HepG2 (cell line): ENCODE results near the gene HRG. TPM values are rescaled to one million over a fixed set of nuclear protein-coding genes. Genes with fewer than 3 reads are reported as not detected.

Experiments used
- AHDC1 ChIP-seq: sonication (generic); formaldehyde crosslinking; IDR thresholded peaks from 2 replicates; pipeline ENCODE4 v1.5.1; 2020; ENCODE audit warnings: mild to moderate bottlenecking, missing genetic modification reagents, borderline replicate concordance
- ATF1 ChIP-seq: IDR thresholded peaks from 2 replicates; pipeline ENCODE4 v1.6.1; 2016; ENCODE audit warnings: mild to moderate bottlenecking, control low read depth
- CBFB ChIP-seq: sonication (generic); formaldehyde crosslinking; IDR thresholded peaks from 2 replicates; pipeline ENCODE4 v1.4.0; 2020; ENCODE audit warnings: missing genetic modification reagents
- E2F1 ChIP-seq: sonication (generic); formaldehyde crosslinking; IDR thresholded peaks from 2 replicates; pipeline ENCODE4 v1.5.0; 2020; ENCODE audit warnings: missing genetic modification reagents
- ELF1 ChIP-seq: sonication (generic); formaldehyde crosslinking; IDR thresholded peaks from 2 replicates; pipeline ENCODE4 v1.4.0; 2020; ENCODE audit warnings: missing genetic modification reagents
- HOXA3 ChIP-seq: sonication (generic); formaldehyde crosslinking; IDR thresholded peaks from 2 replicates; pipeline ENCODE4 v1.5.0; 2020; ENCODE audit warnings: missing genetic modification reagents
- TP53 ChIP-seq: sonication (generic); formaldehyde crosslinking; conservative IDR thresholded peaks from 2 replicates; pipeline ENCODE4 v1.4.0; 2020; ENCODE audit warnings: missing genetic modification reagents
- ZMYM4 ChIP-seq: sonication (generic); formaldehyde crosslinking; IDR thresholded peaks from 2 replicates; pipeline ENCODE4 v1.8.1; 2023; ENCODE audit warnings: mild to moderate bottlenecking, missing genetic modification reagents
- polyA plus RNA-seq, 8 experiments: library from polyadenylated mRNA; depleted of rRNA in 3 of 8; stranded (reverse) in 7 of 8; unstranded in 1 of 8; fragments of >200 nt; fragmentation: Illumina TruSeq in 4 of 8; extraction: Trizol in 4 of 8; gene quantifications; 2 replicates each; pipeline versions ENCODE4 v1.2.1 to v1.2.3, GENCODE V29; 2011 to 2016; ENCODE audit warnings: low read depth in 4 of 8, missing spikeins in 1 of 8, mixed read lengths in 1 of 8; ENCODE audit not compliant: insufficient read depth in 1 of 8
- total RNA-seq, 5 experiments: library from RNA; depleted of rRNA; stranded (reverse); fragments of >200 nt; fragmentation: Illumina TruSeq; extraction: Trizol; gene quantifications; 2 replicates each; pipeline ENCODE4 v1.2.3, GENCODE V29; 2016; ENCODE audit warnings: low read depth in 1 of 5

The HRG gene
- total and polyA plus RNA-seq, 2 of the 13 experiments (the other 11 are each of a cell fraction or from before 2014, with no cell fraction given): 0.09 to 0.11 TPM

GRCh38 chr3:186634207-186634606, 31.6 kb upstream of the HRG start (continued):
- TF ChIP-seq E2F1 (CRISPR knock-in tag) (0 out of 2 replicates have a peak, but pooled peaks have one; percentile 25), ZMYM4 (CRISPR knock-in tag) (peak; percentile 79), ELF1 (CRISPR knock-in tag) (0 out of 2 replicates have a peak, but pooled peaks have one; percentile 11), TP53 (CRISPR knock-in tag) (0 out of 2 replicates have a peak, but pooled peaks have one; percentile 34), HOXA3 (peak; percentile 77; the same call in 1 of the 2 replicates), CBFB (0 out of 2 replicates have a peak, but pooled peaks have one; percentile 38), AHDC1 (CRISPR knock-in tag) (peak; percentile 84; the same call in 1 of the 2 replicates), ATF1 (CRISPR knock-in tag) (peak; percentile 45; the same call in 1 of the 2 replicates)
